ENCODE data around the gene GPR108.

GRCh38 chr19:6693681-6694080 is 43.7 kb downstream of the GPR108 start:
- no peak for TF ChIP-seq CTCF (IDR thresholded peaks at IDR 0.05)
- TF ChIP-seq POLR2A (IDR thresholded peaks at IDR 0.05), result no peak

Measured in heart left ventricle (tissue), 13 donors.